PC-9 (cell line): Measurements from ENCODE around the gene CD200R1L. TPM values are rescaled to one million over a fixed set of nuclear protein-coding genes. Genes with fewer than 3 reads are reported as not detected.

Experiments used
- BruUV-seq: library from RNA; stranded (reverse); fragments of 400-500 nt; replicated peaks from 2 replicates; lab custom pipeline; 2021; lab: Mats Ljungman, UMichigan
- CTCF ChIA-PET: fragments of 300-600 bp; sonication (Branson Sonifier 250); formaldehyde crosslinking; loops from one replicate; lab custom pipeline; 2022; ENCODE audit warnings: antibody characterized with exemption; lab: Charles Lee
- POLR2A ChIA-PET: fragments of 300-600 bp; sonication (Branson Sonifier 250); formaldehyde crosslinking; loops from one replicate; lab custom pipeline; 2022; ENCODE audit warnings: antibody characterized with exemption; ENCODE audit not compliant: unreplicated experiment; lab: Charles Lee
- DNase-seq, 2 experiments: peaks; one replicate each; pipeline versions ENCODE4 v3.0.0 to v3.0.0-alpha.2; 2015 to 2022; ENCODE audit warnings: mixed read lengths in 1 of 2
- H2AFZ ChIP-seq: fragments of 200-600 bp; sonication (generic); 2 replicates; pipeline ENCODE4 v1.8.1; 2017; ENCODE audit warnings: antibody characterized with exemption
- H3F3A ChIP-seq: fragments of 200-600 bp; sonication (generic); 2 replicates; pipeline ENCODE4 v1.8.1; 2017; ENCODE audit warnings: antibody characterized with exemption, mild to moderate bottlenecking, low read depth; ENCODE audit not compliant: insufficient read depth
- H3K27ac ChIP-seq: fragments of 200-600 bp; sonication (generic); 2 replicates; pipeline ENCODE4 v1.6.1; 2016; ENCODE audit warnings: mixed run types
- H3K27me3 ChIP-seq: fragments of 200-600 bp; sonication (generic); 2 replicates; pipeline ENCODE4 v1.6.1; 2016; ENCODE audit warnings: low read depth, mixed run types; ENCODE audit not compliant: insufficient read depth
- H3K36me3 ChIP-seq: fragments of 200-600 bp; sonication (generic); 2 replicates; pipeline ENCODE4 v1.6.1; 2016; ENCODE audit warnings: low read depth, mixed run types
- H3K4me1 ChIP-seq: fragments of 200-600 bp; sonication (generic); replicated peaks from 2 replicates; pipeline ENCODE4 v1.6.1; 2016; ENCODE audit warnings: mixed run types; ENCODE audit not compliant: insufficient read depth
- H3K4me2 ChIP-seq: fragments of 200-600 bp; sonication (generic); 2 replicates; pipeline ENCODE4 v1.6.1; 2017; ENCODE audit warnings: mixed run types
- H3K4me3 ChIP-seq: fragments of 200-600 bp; sonication (generic); 2 replicates; pipeline ENCODE4 v1.6.1; 2016; ENCODE audit warnings: mixed run types
- H3K79me2 ChIP-seq: fragments of 200-600 bp; sonication (generic); 2 replicates; pipeline ENCODE4 v1.6.1; 2017; ENCODE audit warnings: low read depth, mixed run types
- H3K9me2 ChIP-seq: fragments of 200-600 bp; sonication (generic); 2 replicates; pipeline ENCODE4 v1.8.1; 2017; ENCODE audit warnings: mild to moderate bottlenecking; ENCODE audit not compliant: insufficient read depth
- H3K9me3 ChIP-seq: fragments of 200-600 bp; sonication (generic); 2 replicates; pipeline ENCODE4 v1.8.1; 2016; ENCODE audit warnings: low read depth; ENCODE audit not compliant: insufficient read depth
- H4K20me1 ChIP-seq: fragments of 200-600 bp; sonication (generic); 2 replicates; pipeline ENCODE4 v1.8.1; 2017; ENCODE audit not compliant: insufficient read depth
- EZH2 ChIP-seq: fragments of 200-600 bp; sonication (generic); IDR thresholded peaks from 2 replicates; pipeline ENCODE4 v1.8.0; 2017; ENCODE audit warnings: antibody characterized with exemption, low read depth
- intact Hi-C: fragments of 100-400 bp; cut with micrococcal nuclease; formaldehyde crosslinking; loops from one replicate; pipeline ENCODE4 v1.10.0; 2022; ENCODE audit not compliant: unreplicated experiment
- total RNA-seq: library from RNA; stranded (reverse); gene quantifications from 2 replicates; pipeline ENCODE4 v1.2.3, GENCODE V29; 2021
- TF ChIP-seq, protein P1 (sequence below): fragments of 200-600 bp; sonication (generic); conservative IDR thresholded peaks from 2 replicates; pipeline ENCODE4 v1.6.1; 2017; ENCODE audit warnings: mixed run types, antibody characterized with exemption, mild to moderate bottlenecking, moderate library complexity

Gene CD200R1L
- total RNA-seq, 1 experiment from 2014 or later: 0.37 TPM

DNA sequence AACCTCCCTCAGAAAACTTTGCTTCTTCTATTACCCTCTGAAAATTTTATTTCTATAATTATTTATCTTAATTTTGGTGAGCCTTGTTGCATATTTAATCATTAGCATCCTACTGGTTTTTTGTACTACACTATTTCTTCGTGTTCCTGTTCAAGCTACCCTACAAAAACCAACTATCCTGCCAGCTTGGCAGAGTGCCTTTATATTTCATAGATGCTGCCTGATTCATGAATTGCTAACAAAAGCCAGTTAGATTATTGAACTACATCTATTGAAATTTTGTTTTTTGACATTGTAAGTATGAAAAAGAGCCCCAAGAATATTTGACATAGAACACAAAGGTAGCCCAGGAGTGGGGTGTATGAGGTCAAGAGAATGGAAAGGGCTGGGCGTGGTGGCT is 78.9 kb downstream of the CD200R1L start:
- Histone ChIP-seq H3F3A (peaks cover 8% of the 10 kb centered on the region; the same call in 1 of the 2 replicates), H4K20me1 (no peaks in the 10 kb centered on the region), H3K36me3 (no peaks in the 10 kb centered on the region), H3K27me3 (no peaks in the 10 kb centered on the region), H3K9me2 (no peaks in the 10 kb centered on the region), H3K4me1 (peaks cover 30% of the 10 kb centered on the region), H3K9me3 (peaks cover 5% of the 10 kb centered on the region; the same call in 1 of the 2 replicates), H2AFZ (no peak overlapping the region), H3K79me2 (no peaks in the 10 kb centered on the region), H3K27ac (no peak overlapping the region), H3K4me3 (no peak overlapping the region), H3K4me2 (no peak overlapping the region)
- ChIA-PET CTCF (no interaction called here), POLR2A (no interaction called here)
- TF ChIP-seq EZH2: no peak
- TF ChIP-seq, protein P1, sequence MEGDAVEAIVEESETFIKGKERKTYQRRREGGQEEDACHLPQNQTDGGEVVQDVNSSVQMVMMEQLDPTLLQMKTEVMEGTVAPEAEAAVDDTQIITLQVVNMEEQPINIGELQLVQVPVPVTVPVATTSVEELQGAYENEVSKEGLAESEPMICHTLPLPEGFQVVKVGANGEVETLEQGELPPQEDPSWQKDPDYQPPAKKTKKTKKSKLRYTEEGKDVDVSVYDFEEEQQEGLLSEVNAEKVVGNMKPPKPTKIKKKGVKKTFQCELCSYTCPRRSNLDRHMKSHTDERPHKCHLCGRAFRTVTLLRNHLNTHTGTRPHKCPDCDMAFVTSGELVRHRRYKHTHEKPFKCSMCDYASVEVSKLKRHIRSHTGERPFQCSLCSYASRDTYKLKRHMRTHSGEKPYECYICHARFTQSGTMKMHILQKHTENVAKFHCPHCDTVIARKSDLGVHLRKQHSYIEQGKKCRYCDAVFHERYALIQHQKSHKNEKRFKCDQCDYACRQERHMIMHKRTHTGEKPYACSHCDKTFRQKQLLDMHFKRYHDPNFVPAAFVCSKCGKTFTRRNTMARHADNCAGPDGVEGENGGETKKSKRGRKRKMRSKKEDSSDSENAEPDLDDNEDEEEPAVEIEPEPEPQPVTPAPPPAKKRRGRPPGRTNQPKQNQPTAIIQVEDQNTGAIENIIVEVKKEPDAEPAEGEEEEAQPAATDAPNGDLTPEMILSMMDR: no peak
- intact Hi-C loops: no loop called here
- no peak for DNase-seq
- no TSS peak for BruUV-seq

GRCh38 chr3:112767177-112767576 is 79.5 kb downstream of the CD200R1L start:
- H3K9me3 ChIP-seq: peaks cover 5% of the 10 kb centered on the region; the same call in 1 of the 2 replicates
- H3K27me3 ChIP-seq: no peaks in the 10 kb centered on the region
- H3K36me3 ChIP-seq: no peaks in the 10 kb centered on the region
- H3K4me3 ChIP-seq: no peak overlapping the region
- H3K4me1 ChIP-seq: peaks cover 24% of the 10 kb centered on the region
- no TSS peak for BruUV-seq
- no peak for DNase-seq
- peaks cover 3% of the 10 kb centered on the region; the same call in 1 of the 2 replicates for H3F3A ChIP-seq
- H4K20me1 ChIP-seq: no peaks in the 10 kb centered on the region
- POLR2A ChIA-PET: no interaction called here
- no peaks in the 10 kb centered on the region for H3K9me2 ChIP-seq
- CTCF ChIA-PET: no interaction called here
- no peak overlapping the region for H3K27ac ChIP-seq
- no peak overlapping the region for H2AFZ ChIP-seq
- H3K4me2 ChIP-seq: no peak overlapping the region
- intact Hi-C loops: no loop called here
- H3K79me2 ChIP-seq: no peaks in the 10 kb centered on the region
- TF ChIP-seq, protein P1: no peak
- TF ChIP-seq EZH2: no peak

Other genes starting within 250 kb of the CD200R1L start
- 142 and 162 TPM in 2 replicates for gene CCDC80, start 205.7 kb downstream of the CD200R1L start, total RNA-seq
- gene CD200R1, start 128.2 kb upstream of the CD200R1L start, total RNA-seq: 0.20 and 0.63 TPM in 2 replicates
- 27.9 and 34.3 TPM in 2 replicates for gene GTPBP8, start 144.1 kb upstream of the CD200R1L start, total RNA-seq